Measurements from ENCODE around the gene GINS2.

GINS2 gene

GRCh38 chr16:85688586-85689284 lies at the start of gene GINS2:
Gene GINS2 (minus strand): TSS chr16:85688954. CDS start chr16:85688898, 56 bp downstream.
- DNase-seq (ENCODE audit: low read depth in 2 of 2) = peak; percentile 82 to 88

- DNase-seq (ENCODE audit: low read depth in 2 of 2) = no peak
These were observed 48.2 kb upstream of the GINS2 start for GRCh38 chr16:85736921-85737320.

GRCh38 chr16:85735946-85736345 lies 47.2 kb upstream of the GINS2 start:
- no peak for DNase-seq (ENCODE audit: low read depth in 2 of 2)

GRCh38 chr16:85735225-85735635 lies 46.5 kb upstream of the GINS2 start:
- DNase-seq (ENCODE audit: low read depth in 2 of 2) = no peak

DNA sequence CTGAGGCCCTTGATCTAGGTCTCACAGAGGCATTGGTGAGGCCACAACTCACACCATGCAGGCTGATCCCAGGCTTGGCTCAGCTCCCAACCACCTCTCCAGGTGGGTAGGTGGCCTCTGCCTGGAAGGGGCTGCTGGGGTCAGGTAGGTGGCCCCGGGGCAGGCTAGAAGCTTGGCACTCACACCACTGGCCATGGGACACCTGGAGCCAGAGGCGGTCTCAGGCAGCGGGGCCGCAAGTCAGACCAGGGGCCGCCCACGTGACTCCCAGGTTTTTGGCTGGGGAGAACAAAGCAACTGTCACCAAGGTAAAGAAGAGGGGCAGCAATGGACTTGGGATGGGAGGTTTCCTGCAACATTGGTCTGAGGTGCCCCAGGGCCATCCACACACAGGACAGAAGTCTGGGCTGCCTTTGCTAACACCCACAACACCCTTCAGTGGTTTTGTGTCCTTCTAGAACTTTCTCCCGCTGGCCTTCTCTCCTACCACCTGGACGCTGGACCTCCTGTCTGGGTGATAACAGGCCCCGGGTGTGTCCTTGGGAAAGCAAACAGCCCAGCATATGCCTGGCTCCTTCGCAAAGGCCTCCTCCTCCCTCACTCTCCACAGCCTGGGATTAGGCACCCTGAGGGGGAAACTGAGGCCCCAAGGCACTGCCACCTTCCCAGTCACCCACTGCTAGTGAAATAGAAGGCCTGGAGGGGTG lies 45.7 kb upstream of the GINS2 start:
- DNase-seq (ENCODE audit: low read depth in 2 of 2) = no peak

DNA sequence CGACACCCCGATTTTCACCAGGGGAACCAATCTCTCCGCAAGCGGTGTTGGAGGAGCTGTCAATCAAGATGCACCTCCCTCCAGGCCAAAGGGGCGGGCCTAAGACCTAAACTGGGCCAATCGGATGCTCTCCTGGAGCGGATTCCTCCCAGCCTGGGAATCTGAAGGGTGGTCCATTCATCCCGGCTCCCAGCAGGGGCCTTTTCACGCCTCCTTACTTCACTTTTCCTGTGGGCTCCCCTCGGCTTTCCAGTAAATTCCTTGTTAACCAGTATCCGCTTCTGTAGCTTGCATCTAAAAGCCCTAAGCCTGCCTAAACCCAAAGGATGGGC lies 45.1 kb upstream of the GINS2 start:
- DNase-seq (ENCODE audit: low read depth in 2 of 2) = no peak

DNA sequence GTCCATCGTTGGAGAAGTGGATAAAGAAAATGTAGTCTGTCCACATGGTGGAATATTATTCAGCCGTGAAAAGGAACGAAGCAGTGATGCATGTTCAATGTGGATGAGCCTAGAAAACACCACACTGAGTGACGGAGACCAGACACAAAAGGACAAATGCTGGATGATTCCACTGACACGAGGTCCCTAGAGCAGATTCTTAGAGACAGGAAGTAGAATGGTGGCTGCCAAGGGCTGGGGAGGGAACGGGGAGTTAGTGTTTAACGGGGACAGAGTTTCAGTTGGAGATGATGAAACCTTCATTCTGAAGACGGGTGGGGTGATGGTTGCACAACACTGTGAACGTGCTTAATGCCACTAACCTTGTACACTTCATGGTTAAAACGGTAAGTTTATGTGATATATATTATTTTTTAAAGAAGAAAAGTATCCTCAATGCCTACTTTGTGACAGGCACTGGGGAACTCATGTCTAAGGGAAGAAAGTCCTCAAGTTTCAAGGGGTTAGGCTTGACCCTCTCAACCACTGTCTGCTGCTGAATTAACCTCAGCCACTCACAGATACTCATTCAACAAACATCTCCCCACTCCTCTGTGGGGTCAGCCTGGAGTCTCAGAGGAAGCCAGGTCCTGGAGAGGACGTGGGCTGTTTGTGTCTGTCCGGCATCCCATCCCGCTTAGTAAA lies 44.5 kb upstream of the GINS2 start:
- DNase-seq (ENCODE audit: low read depth in 2 of 2) = no peak

GRCh38 chr16:85731179-85731578 lies 42.4 kb upstream of the GINS2 start:
- DNase-seq (ENCODE audit: low read depth in 2 of 2) = no peak

- DNase-seq (ENCODE audit: low read depth in 2 of 2) = no peak
These were observed 41.4 kb upstream of the GINS2 start for GRCh38 chr16:85730186-85730465.

DNA sequence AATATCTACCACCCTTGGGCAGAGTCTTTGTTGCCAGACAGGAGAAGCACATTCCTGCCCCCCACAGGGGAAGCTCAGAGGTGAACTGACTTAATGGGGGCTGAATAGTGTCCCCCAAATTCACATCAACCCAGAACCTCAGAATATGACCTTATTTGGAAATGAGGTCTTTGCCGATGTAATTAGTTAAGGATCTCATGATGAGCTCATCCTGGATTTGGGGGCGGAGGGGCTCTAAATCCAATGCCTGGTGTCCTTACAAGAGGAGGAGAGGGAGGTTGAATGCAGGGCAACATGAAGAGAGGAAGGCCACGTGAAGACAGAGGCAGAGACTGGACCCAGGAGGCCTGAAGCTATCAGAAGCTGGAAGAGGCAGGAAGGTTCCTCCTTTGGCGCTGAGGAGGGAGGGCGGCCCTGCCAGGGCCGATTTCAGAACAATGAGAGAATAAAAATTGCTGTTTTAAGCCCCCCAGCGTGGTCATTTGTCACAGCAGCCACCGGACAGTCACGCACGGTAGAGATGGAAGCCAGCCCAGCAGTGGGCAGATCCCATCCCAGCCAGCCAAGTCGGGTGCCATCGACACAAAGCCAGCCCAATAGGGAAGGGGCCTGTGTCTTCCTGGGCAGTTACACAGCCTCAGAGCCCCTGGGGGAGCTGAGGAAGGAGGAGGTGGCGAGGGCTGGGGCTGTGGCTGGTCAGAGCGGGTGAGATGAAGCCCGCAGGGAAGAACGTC lies 40.9 kb upstream of the GINS2 start:
- DNase-seq (ENCODE audit: low read depth in 2 of 2) = no peak

DNA sequence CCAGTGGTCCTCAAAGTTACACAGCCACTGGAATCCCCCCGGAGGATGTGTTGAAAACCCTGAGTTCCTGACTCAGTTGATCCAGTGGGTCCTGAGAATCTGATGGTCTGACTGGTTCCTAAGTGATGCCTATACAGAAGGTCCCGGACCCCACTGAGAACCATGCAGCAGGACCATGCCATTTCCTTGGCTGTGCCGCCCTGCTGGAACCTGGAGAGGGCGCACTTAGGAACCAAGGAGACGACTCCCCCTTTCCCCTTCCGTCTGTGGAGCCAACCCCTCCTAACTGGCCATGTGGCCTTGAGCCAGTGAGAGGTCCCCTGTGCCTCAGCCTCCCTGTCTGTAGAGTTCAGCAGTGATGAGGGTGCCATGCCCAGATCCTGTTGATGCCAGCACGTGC lies 40.1 kb upstream of the GINS2 start:
- no peak for DNase-seq (ENCODE audit: low read depth in 2 of 2)

- DNase-seq (ENCODE audit: low read depth in 2 of 2) = no peak
These were observed 36.2 kb upstream of the GINS2 start for GRCh38 chr16:85724936-85725335.

DNA sequence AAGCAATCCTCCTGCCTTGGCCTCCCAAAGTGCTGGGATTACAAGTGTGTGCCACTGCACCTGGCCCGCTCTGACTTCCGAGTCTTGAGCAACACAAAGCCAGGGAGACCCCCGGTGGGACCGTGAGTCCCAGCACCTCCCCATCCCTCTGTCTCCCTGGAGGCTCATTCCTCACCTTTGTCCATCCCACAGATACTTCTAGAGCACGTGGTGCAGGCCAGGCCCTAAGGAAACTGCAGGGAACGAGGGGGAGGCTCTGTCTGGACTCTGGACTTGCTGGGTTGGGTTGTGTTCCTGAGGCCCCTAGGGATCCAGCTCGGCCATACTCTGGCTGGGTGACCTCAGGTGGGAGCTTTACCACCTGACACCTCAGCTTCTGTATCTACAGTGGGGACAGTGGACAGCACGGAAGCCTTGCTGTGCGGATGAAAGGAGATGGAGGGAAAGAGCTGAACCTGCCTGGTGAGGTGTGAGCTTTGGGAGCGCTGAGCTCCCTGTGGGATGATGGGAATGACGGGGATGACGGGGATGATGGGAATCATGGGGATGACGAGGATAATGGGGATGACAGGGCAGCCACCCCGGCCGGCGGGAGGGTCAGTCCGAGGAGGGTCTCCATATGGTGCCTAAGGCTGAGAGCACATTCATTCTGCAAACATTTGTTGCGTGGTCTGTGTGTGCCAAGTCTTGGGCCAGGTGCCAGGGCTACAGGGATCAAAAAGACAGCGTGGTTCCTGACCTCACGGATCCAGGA lies 35.5 kb upstream of the GINS2 start:
- DNase-seq (ENCODE audit: low read depth in 2 of 2) = no peak

GRCh38 chr16:85722128-85722893 lies 33.6 kb upstream of the GINS2 start:
- no peak for DNase-seq (ENCODE audit: low read depth in 2 of 2)

DNA sequence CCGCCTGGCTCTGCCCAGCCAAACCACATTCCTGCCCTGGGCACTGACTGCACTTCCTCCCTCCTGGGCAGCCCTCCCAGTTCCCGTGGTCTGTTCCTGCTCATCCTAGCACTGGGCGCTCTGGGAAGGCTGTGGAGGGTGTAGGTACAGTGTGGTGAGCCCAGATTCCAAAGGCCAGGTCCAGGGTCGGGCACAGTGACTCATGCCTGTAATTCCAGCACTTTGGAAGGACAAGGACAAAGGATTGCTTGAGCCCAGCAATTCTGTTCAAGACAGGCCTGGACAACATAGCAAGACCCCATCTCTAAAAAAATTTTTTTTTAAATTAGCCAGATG lies 31.5 kb upstream of the GINS2 start:
- no peak for DNase-seq (ENCODE audit: low read depth in 2 of 2)

GRCh38 chr16:85719605-85720301 lies 31.0 kb upstream of the GINS2 start:
- DNase-seq (ENCODE audit: low read depth in 2 of 2) = no peak

DNA sequence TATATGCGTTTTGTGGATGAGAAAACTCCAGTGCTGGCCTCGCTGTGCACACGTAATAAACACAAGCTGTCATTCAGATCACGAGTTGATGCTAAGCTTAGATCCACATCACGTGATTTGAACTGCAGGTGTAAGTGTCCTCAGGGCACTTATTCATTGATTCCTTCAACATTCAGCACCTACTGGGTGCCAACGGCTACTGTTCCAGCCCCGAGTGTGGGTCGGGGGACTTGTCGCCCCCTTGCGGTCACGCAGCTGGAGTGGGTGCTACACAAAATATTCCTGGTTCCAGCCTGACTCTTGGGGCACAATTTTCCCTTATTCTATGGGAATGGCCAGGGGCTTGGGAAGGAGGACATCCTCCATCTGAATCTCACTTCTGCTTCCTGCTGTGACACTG lies 29.9 kb upstream of the GINS2 start:
- no peak for DNase-seq (ENCODE audit: low read depth in 2 of 2)

- DNase-seq (ENCODE audit: low read depth in 2 of 2) = no peak
These were observed 29.4 kb upstream of the GINS2 start for GRCh38 chr16:85718153-85718477.

- DNase-seq (ENCODE audit: low read depth in 2 of 2) = peak; percentile 17 to 57
These were observed 28.8 kb upstream of the GINS2 start for GRCh38 chr16:85717393-85718152.

DNA sequence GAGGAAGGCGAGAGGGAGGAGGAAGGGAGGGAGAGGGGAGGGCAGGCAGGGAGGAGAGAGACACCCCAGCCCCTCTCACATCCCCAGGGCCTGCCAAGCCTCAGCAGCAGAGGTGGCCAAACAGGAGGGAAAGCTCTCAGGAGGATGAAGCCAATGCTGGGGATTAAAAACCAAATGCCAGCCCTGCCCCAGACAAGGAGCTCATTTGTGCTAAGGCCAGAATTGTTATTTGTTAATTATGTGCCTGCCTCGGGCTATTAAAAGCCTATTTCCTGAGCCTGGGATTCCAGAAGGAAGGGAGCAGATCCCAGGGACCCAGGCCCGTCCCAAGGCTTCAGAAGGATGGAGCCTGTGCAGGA lies 27.9 kb upstream of the GINS2 start:
- no peak for DNase-seq (ENCODE audit: low read depth in 2 of 2)
